GM12878 (cell line): ENCODE measurements around the gene WASF2. TPM values are rescaled to one million over a fixed set of nuclear protein-coding genes. Genes with fewer than 3 reads are reported as not detected.
"Not testable (repeated sequence)": the region's sequence is repeated elsewhere in the genome, so short reads cannot be mapped to it uniquely, and the experiment has no call there.

Experiments used
- ATAC-seq: fragments of 200-7000 bp; cut with Tn5 transposase; 3 replicates; pipeline ENCODE4 v1.9.1; 2020; ENCODE audit warnings: mild to moderate bottlenecking, moderate library complexity
- BruUV-seq: library from RNA; stranded (reverse); fragments of 400-500 nt; replicated peaks from 2 replicates; lab custom pipeline; 2021; lab: Mats Ljungman, UMichigan
- CTCF ChIA-PET: fragments of 300-600 bp; sonication (Branson Sonifier 250); formaldehyde crosslinking; extraction: SDS; loops from one replicate; lab custom pipeline; 2021; ENCODE audit warnings: inconsistent platforms; lab: Yijun Ruan, JAX
- POLR2A ChIA-PET: fragments of 350-600 bp; formaldehyde crosslinking; extraction: SDS; loops from one replicate; lab custom pipeline; 2021; ENCODE audit warnings: inconsistent platforms; lab: Charles Lee
- RAD21 ChIA-PET: fragments of 300-600 bp; sonication (Branson Sonifier 250); formaldehyde crosslinking; loops from one replicate; lab custom pipeline; 2023; ENCODE audit warnings: antibody characterized with exemption; ENCODE audit not compliant: unreplicated experiment; lab: Charles Lee
- SMC1A ChIA-PET: fragments of 300-600 bp; sonication (Branson Sonifier 250); formaldehyde crosslinking; loops from one replicate; lab custom pipeline; 2023; ENCODE audit not compliant: unreplicated experiment, uncharacterized antibody; lab: Charles Lee
- DNase-seq: peaks from one replicate; pipeline ENCODE4 v3.0.0-alpha.2; 2011; ENCODE audit warnings: low read depth, low spot score
- FAIRE-seq: peaks from 3 replicates; lab custom pipeline; 2011; peaks lifted over from hg19 to GRCh38; lab: Jason Lieb, UNC
- H2AFZ ChIP-seq: 2 replicates; pipeline ENCODE4 v1.6.0; 2011; ENCODE audit warnings: low read depth, low read length, control low read depth; ENCODE audit not compliant: control insufficient read depth
- H3K27ac ChIP-seq: 2 replicates; pipeline ENCODE4 v1.5.1; 2011; ENCODE audit warnings: control low read depth; ENCODE audit not compliant: control insufficient read depth, insufficient read depth
- H3K27me3 ChIP-seq, 2 experiments: replicated peaks in 1 of 2; 2 replicates each; pipeline versions ENCODE4 v1.6.0 to v1.6.1; 2011; ENCODE audit warnings: low read length in 1 of 2; ENCODE audit not compliant: control insufficient read depth in 2 of 2, insufficient read depth in 2 of 2
- H3K36me3 ChIP-seq, 2 experiments: 2 replicates each; pipeline ENCODE4 v1.5.1; 2011; ENCODE audit warnings: low read length in 1 of 2; ENCODE audit not compliant: control insufficient read depth in 2 of 2, insufficient read depth in 2 of 2
- H3K4me1 ChIP-seq: 2 replicates; pipeline ENCODE4 v1.6.1; 2011; ENCODE audit warnings: mild to moderate bottlenecking, low read length, moderate library complexity, mixed read lengths; ENCODE audit not compliant: control insufficient read depth, insufficient read depth
- H3K4me2 ChIP-seq: 2 replicates; pipeline ENCODE4 v1.6.0; 2011; ENCODE audit warnings: control low read depth; ENCODE audit not compliant: control insufficient read depth, insufficient read depth
- H3K4me3 ChIP-seq: fragments of 200-600 bp; sonication (generic); 2 replicates; pipeline ENCODE4 v1.5.1; 2016
- H3K79me2 ChIP-seq: 2 replicates; pipeline ENCODE4 v1.6.0; 2011; ENCODE audit warnings: low read length; ENCODE audit not compliant: control insufficient read depth, insufficient read depth
- H3K9ac ChIP-seq: 2 replicates; pipeline ENCODE4 v1.8.0; 2011; ENCODE audit warnings: low read length, control low read depth, mixed read lengths; ENCODE audit not compliant: control insufficient read depth, insufficient read depth
- H3K9me3 ChIP-seq: replicated peaks from 3 replicates; pipeline ENCODE4 v1.5.1; 2011; ENCODE audit warnings: mild to moderate bottlenecking, low read length; ENCODE audit not compliant: control insufficient read depth, insufficient read depth
- H4K20me1 ChIP-seq: 2 replicates; pipeline ENCODE4 v1.6.0; 2011; ENCODE audit not compliant: control insufficient read depth, insufficient read depth
- BACH1 ChIP-seq: fragments of 450-650 bp; IDR thresholded peaks from 2 replicates; pipeline ENCODE4 v1.6.1; 2017; ENCODE audit warnings: mild to moderate bottlenecking, borderline replicate concordance
- CEBPB ChIP-seq, 2 experiments: fragments of 150-350 bp in 1 of 2; IDR thresholded peaks; 2 replicates each; pipeline ENCODE4 v1.6.1; 2012 to 2014; ENCODE audit warnings: low read depth in 2 of 2, low read length in 2 of 2, borderline replicate concordance in 1 of 2, inconsistent platforms in 1 of 2
- KAT2A ChIP-seq: conservative IDR thresholded peaks from 2 replicates; pipeline ENCODE4 v1.6.1; 2011; ENCODE audit warnings: low read depth, low read length; ENCODE audit not compliant: control insufficient read depth
- TAF1 ChIP-seq: IDR thresholded peaks from 2 replicates; pipeline ENCODE4 v1.6.1; 2011; ENCODE audit warnings: mild to moderate bottlenecking, low read depth, low read length, borderline replicate concordance
- TCF12 ChIP-seq: IDR thresholded peaks from 2 replicates; pipeline ENCODE4 v1.6.1; 2011; ENCODE audit warnings: low read depth, mild to moderate bottlenecking, low read length
- ZZZ3 ChIP-seq: IDR thresholded peaks from 2 replicates; pipeline ENCODE4 v1.6.1; 2011; ENCODE audit warnings: low read depth; ENCODE audit not compliant: control insufficient read depth, insufficient read length
- WGBS: methylation state at CpG from one replicate; pipeline ENCODE4 v1.1.6; 2016; ENCODE audit warnings: low lambda C conversion rate; ENCODE audit not compliant: insufficient replicate concordance, insufficient coverage; ENCODE audit errors: missing lambda C conversion rate; 5-methylcytosine and 5-hydroxymethylcytosine counted together
- in situ Hi-C: fragments of 300-500 bp; cut with MboI; formaldehyde crosslinking; loops from 9 replicates; pipeline ENCODE4 v1.14.3; 2018; ENCODE audit warnings: mixed read lengths
- intact Hi-C: fragments of 100-400 bp; cut with micrococcal nuclease; formaldehyde crosslinking; loops from one replicate; pipeline ENCODE4 v1.14.2; 2022; ENCODE audit not compliant: unreplicated experiment
- polyA plus RNA-seq, 11 experiments: library from polyadenylated mRNA; depleted of rRNA in 4 of 11; unstranded in 6 of 11; stranded (reverse) in 5 of 11; fragments of >200 nt; fragmentation: Nextera tagmentation in 4 of 11; fragmentation: Illumina TruSeq in 1 of 11; extraction: Ambion mirVana in 4 of 11; extraction: Trizol in 1 of 11; gene quantifications; 1 replicate in 1 of 11; 2 replicates in 10 of 11; pipeline versions ENCODE4 v1.2.1 to v1.2.3, GENCODE V29; 2011 to 2016; ENCODE audit warnings: inconsistent platforms in 2 of 11, missing spikeins in 2 of 11, low read depth in 1 of 11
- total RNA-seq, 4 experiments: library from RNA; depleted of rRNA in 3 of 4; stranded (reverse); fragments of >200 nt in 3 of 4; fragmentation: Illumina TruSeq in 1 of 4; extraction: Trizol in 1 of 4; gene quantifications; 2 replicates each; pipeline versions ENCODE4 v1.2.1 to v1.2.3, GENCODE V29; 2013 to 2021
- TF ChIP-seq, protein P1 (sequence below): fragments of 450-650 bp; IDR thresholded peaks from 2 replicates; pipeline ENCODE4 v1.6.1; 2017; ENCODE audit warnings: antibody characterized with exemption, mild to moderate bottlenecking, moderate library complexity

WASF2 gene
- total and polyA plus RNA-seq, 10 of the 15 experiments (the other 5 are each of a cell fraction or from before 2014, with no cell fraction given) = 7.0 to 111 (median 37.1) TPM

- TF ChIP-seq, protein P1, sequence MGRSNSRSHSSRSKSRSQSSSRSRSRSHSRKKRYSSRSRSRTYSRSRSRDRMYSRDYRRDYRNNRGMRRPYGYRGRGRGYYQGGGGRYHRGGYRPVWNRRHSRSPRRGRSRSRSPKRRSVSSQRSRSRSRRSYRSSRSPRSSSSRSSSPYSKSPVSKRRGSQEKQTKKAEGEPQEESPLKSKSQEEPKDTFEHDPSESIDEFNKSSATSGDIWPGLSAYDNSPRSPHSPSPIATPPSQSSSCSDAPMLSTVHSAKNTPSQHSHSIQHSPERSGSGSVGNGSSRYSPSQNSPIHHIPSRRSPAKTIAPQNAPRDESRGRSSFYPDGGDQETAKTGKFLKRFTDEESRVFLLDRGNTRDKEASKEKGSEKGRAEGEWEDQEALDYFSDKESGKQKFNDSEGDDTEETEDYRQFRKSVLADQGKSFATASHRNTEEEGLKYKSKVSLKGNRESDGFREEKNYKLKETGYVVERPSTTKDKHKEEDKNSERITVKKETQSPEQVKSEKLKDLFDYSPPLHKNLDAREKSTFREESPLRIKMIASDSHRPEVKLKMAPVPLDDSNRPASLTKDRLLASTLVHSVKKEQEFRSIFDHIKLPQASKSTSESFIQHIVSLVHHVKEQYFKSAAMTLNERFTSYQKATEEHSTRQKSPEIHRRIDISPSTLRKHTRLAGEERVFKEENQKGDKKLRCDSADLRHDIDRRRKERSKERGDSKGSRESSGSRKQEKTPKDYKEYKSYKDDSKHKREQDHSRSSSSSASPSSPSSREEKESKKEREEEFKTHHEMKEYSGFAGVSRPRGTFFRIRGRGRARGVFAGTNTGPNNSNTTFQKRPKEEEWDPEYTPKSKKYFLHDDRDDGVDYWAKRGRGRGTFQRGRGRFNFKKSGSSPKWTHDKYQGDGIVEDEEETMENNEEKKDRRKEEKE = no peak
- TF ChIP-seq TCF12 = no peak
- no peak for TF ChIP-seq ZZZ3
- no peak for TF ChIP-seq BACH1
- no peak for TF ChIP-seq CEBPB (IDR thresholded peaks at IDR 0.05; ENCODE audit: borderline replicate concordance in 1 of 2, low read depth in 2 of 2, low read length in 2 of 2)
- TF ChIP-seq TAF1 = no peak
- no peak for TF ChIP-seq KAT2A
These were observed 56.3 kb downstream of the WASF2 start (continued) for GRCh38 chr1:27433706-27434105.

DNA sequence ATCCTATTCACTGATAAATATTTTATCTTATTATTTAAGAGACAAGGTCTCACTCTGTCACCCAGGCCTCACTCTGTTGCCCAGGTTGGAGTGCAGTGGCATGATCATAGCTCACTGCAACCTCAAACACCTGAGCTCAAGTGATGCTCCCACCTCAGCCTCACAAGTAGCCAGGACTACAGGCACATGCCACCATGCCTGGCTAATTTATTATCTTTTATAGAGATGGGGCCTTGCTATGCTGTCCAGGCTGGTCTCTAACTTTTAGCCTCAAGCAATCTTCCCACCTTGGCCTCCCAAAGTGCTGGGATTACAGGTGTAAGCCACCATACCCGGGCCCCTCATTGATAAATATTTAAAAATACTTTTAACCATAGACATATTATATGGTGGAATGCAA lies 57.2 kb downstream of the WASF2 start:
- ChIA-PET SMC1A (interaction anchor here (5.5 to 24.6 kb wide), 2 partner anchors 12 to 13 kb away, joined by 40 to 470 read pairs; no protein-coding TSS in a partner anchor), CTCF (interaction anchor here (15.8 kb wide), 1 partner anchor 10 kb away, joined by 240 read pairs; no protein-coding TSS in a partner anchor), POLR2A (interaction anchor here (0.7 to 1.0 kb wide), 2 partner anchors 13 to 288 kb away, joined by 3 to 4 read pairs; no protein-coding TSS in a partner anchor)
- ATAC-seq, BruUV-seq, H3K4me2 ChIP-seq, H3K4me3 ChIP-seq, intact Hi-C loops, H3K27me3 ChIP-seq, DNase-seq, in situ Hi-C loops, FAIRE-seq, H2AFZ ChIP-seq, H3K36me3 ChIP-seq, H3K9ac ChIP-seq, H4K20me1 ChIP-seq, RAD21 ChIA-PET, H3K9me3 ChIP-seq: not testable (repeated sequence)
- Histone ChIP-seq H3K27ac (0 out of 2 replicates have a peak overlapping the region, but pooled peaks have one; percentile 16), H3K4me1 (peaks cover 84% of the 10 kb centered on the region), H3K79me2 (peaks cover 92% of the 10 kb centered on the region)
- 100% methylated on average over 1 of the region's 1 CpG for WGBS
